Stimulated activated naive CD8-positive, alpha-beta T cell treated with anti-CD3 and anti-CD28 coated beads, Interleukin-15, Interleukin-2, amounts not matched to agents 100 ng/mL and 50 ng/mL, for 24 hours (primary cell): ENCODE measurements around the gene RPL29.

ENCODE experiments used
- H3K27ac Mint-ChIP-seq: one replicate; pipeline ENCODE4 v1.8.0; 2021; ENCODE audit warnings: mild to moderate bottlenecking, mixed read lengths
- H3K27me3 Mint-ChIP-seq: one replicate; pipeline ENCODE4 v1.8.0; 2021; ENCODE audit warnings: mixed read lengths
- H3K36me3 Mint-ChIP-seq: one replicate; pipeline ENCODE4 v1.8.0; 2021; ENCODE audit warnings: low read depth, mixed read lengths
- H3K4me1 Mint-ChIP-seq: one replicate; pipeline ENCODE4 v1.8.0; 2021; ENCODE audit warnings: low read depth, mixed read lengths
- H3K4me3 Mint-ChIP-seq: one replicate; pipeline ENCODE4 v1.8.0; 2021; ENCODE audit warnings: mild to moderate bottlenecking, mixed read lengths
- H3K9me3 Mint-ChIP-seq: one replicate; pipeline ENCODE4 v1.8.0; 2021; ENCODE audit warnings: mixed read lengths

The RPL29 gene

DNA sequence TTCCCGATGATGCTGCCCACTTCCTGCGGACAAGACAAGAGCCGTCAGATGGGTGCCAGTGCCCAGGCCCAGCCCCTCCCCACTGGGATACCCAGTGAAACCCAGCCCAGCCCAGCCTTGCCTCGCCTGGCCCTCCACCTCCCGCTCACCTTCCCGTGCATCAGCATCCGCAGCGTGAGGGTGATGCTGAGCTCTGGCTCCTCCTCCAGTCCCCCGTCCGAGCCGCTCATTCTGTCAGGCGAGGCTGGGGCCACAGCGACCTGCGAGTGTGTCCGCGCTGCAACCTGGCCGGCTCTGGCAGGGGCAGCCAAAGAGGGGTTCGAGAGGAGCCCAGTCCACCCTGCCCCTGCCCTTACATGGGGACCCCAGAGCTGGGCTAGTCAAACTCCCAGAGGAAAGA, 34.7 kb downstream of the RPL29 start:
- peaks cover 4% of the 10 kb centered on the region for H3K36me3 Mint-ChIP-seq
- H3K4me3 Mint-ChIP-seq = no peak overlapping the region
- H3K4me1 Mint-ChIP-seq = peaks cover 5% of the 10 kb centered on the region
- peaks cover 3% of the 10 kb centered on the region for H3K27me3 Mint-ChIP-seq
- no peak overlapping the region for H3K27ac Mint-ChIP-seq
- H3K9me3 Mint-ChIP-seq = no peaks in the 10 kb centered on the region

DNA sequence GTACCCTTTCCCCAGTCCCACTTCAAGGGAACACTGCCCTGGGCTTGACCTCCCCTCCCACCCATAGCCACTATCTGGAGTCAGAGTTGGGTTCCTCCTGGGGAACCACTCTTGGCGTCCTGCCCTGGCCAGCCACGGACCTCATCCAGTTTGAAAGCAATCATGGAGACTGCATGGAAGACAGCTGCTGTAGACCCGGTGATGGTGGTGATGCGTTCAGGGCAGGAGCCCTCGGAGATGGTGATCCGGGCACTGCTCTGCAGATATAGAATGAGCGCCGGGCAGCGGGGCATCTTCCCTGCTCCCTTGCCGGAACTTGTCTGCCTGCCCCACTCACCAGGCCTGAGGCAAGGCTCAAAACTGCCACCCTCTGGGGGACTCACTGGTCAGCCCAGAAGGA, 35.3 kb downstream of the RPL29 start:
- Mint-ChIP-seq H3K4me3 (no peak overlapping the region), H3K36me3 (peaks cover 4% of the 10 kb centered on the region), H3K9me3 (no peaks in the 10 kb centered on the region), H3K4me1 (peaks cover 5% of the 10 kb centered on the region), H3K27ac (no peak overlapping the region), H3K27me3 (peaks cover 3% of the 10 kb centered on the region)

DNA sequence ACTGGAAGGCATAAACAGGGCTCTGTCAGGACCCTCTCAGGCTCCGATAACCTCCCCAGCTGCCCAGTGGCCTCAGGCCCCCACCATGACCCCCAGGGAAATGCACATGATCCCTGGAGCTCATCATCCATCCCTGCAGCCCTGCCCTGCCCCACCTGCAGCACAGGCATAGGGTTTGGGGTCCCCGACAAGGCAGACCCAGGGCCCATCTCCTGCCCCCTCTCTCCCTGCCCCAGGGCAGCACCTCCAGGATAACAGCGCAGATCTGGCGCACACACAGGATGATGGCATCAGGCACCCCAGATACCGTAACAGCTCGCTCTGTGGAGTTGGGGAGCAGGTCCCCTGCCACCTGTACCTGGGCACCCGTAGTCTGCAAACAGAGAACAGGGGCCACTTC, 36.0 kb downstream of the RPL29 start:
- H3K9me3 Mint-ChIP-seq = no peaks in the 10 kb centered on the region
- H3K36me3 Mint-ChIP-seq = peaks cover 4% of the 10 kb centered on the region
- no peak overlapping the region for H3K4me3 Mint-ChIP-seq
- H3K27me3 Mint-ChIP-seq = peaks cover 6% of the 10 kb centered on the region
- H3K4me1 Mint-ChIP-seq = peaks cover 5% of the 10 kb centered on the region
- H3K27ac Mint-ChIP-seq = no peak overlapping the region

DNA sequence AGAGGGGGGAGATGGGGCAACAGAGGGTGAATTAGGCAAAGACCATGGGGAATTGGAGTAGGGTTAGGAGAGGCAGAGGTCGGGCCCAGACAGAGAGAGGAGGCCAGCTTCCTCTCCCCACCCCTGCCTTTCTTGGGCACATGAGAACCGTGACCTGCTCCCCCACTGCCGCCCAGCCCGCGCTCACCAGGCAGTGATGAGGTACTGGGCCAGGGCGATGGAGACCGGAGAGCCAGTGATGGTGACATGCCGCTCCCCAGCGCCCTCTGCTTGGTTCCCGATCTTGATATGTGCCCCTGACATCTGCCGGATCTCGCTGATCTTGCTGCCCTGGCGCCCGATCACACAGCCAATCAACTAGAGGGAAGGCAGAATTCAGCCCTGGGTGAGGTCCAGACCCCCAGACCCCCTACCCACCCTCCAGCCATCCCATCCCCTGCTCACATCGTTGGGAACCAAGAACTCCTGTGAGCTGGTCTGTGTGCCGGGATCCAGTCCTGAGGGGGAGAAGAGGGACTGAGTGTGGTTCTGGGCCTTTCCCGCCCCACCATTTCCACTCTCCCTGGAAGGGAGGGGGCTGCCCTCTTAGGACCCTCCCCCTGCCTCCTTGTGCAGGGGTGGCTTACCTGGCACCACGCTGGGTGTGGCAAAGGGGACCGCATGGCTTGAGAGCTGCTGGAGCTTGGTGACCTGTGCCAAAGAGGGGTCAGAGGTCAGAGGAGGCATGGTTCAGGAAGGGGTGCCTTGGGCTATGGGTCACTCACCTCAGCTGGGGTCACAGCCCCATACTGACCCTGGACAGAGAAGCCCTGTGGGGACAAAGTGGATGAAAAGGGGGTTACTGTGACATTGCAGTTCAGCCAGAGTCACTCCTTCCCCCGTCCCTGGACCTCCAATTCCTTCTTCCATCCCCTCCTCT, 36.8 kb downstream of the RPL29 start:
- Mint-ChIP-seq H3K27ac (no peak overlapping the region), H3K36me3 (peaks cover 4% of the 10 kb centered on the region), H3K27me3 (peaks cover 14% of the 10 kb centered on the region), H3K4me1 (peaks cover 5% of the 10 kb centered on the region), H3K9me3 (no peaks in the 10 kb centered on the region), H3K4me3 (no peak overlapping the region)

DNA sequence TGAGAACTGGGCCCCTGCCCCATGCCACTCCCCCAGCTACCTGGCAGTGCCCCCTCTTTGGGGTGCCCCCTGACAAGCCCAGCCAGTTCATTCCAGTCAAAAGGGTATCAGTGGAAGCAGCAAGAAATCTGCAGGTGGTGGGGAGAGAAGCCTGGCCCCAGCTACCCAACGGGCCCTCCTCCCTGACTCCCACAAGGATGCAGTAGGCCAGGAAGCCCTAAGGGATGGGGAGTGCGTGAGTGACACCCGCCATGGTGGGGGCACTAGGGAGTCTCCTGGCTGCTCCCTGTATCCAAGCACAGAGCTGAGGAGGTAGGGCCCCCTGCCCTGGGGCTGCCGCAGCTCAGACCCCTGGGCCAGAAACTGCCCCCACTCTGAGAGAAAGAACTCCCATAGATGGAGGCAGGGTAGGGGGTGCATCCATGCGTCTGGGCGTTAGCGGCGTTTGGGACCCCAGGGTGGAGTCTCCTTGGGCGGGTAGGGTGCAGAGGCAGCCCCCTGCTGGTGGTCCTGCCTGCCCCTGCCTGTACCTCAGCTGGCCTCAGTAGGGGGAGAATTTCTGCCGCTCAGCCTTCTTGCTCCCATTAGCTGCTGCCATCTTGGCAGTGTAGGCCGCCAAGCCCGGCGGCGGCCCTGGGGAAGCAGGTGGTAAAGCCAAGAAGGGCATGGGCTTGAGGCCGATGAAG, 38.0 kb downstream of the RPL29 start:
- Mint-ChIP-seq H3K27ac (no peak overlapping the region), H3K36me3 (peaks cover 4% of the 10 kb centered on the region), H3K9me3 (no peaks in the 10 kb centered on the region), H3K27me3 (peaks cover 21% of the 10 kb centered on the region), H3K4me1 (peaks cover 5% of the 10 kb centered on the region), H3K4me3 (no peak overlapping the region)

DNA sequence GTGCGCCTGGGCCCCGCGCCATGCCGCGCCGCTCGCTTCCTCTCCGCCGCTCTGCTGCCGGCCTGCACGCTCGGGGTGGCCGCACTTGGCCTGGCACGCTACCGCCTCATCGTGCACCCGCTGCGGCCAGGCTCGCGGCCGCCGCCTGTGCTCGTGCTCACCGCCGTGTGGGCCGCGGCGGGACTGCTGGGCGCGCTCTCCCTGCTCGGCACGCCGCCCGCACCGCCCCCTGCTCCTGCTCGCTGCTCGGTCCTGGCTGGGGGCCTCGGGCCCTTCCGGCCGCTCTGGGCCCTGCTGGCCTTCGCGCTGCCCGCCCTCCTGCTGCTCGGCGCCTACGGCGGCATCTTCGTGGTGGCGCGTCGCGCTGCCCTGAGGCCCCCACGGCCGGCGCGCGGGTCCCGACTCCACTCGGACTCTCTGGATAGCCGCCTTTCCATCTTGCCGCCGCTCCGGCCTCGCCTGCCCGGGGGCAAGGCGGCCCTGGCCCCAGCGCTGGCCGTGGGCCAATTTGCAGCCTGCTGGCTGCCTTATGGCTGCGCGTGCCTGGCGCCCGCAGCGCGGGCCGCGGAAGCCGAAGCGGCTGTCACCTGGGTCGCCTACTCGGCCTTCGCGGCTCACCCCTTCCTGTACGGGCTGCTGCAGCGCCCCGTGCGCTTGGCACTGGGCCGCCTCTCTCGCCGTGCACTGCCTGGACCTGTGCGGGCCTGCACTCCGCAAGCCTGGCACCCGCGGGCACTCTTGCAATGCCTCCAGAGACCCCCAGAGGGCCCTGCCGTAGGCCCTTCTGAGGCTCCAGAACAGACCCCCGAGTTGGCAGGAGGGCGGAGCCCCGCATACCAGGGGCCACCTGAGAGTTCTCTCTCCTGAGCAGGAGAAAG, 39.6 kb downstream of the RPL29 start:
- Mint-ChIP-seq H3K27ac (no peak overlapping the region), H3K9me3 (no peaks in the 10 kb centered on the region), H3K36me3 (peaks cover 4% of the 10 kb centered on the region), H3K4me1 (peaks cover 5% of the 10 kb centered on the region), H3K4me3 (peak overlapping the region; percentile 26), H3K27me3 (peaks cover 21% of the 10 kb centered on the region)

DNA sequence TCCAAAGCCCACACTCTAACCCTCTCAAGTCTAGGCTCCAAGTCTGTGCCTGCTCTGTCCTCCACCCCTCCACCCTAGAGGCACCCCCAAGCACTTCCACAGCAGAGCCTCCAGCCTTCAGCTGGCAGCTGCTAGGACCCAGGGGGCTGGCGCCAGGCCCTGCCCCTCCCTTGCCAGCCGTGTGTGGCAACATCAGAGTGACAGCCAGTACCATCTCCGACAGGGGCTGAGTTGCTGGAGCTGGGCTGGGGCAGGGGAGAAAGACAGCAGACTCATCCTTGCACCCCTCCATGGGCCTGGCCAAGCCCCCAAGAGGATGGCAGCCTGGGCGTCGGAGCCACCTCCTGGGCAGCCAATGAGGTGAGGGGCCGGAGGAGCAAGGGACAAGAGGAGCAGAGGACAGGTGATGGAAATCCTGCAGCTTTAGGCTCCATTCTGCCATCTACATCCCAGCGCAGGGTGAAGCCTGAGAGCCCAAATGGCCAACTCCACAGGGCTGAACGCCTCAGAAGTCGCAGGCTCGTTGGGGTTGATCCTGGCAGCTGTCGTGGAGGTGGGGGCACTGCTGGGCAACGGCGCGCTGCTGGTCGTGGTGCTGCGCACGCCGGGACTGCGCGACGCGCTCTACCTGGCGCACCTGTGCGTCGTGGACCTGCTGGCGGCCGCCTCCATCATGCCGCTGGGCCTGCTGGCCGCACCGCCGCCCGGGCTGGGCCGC, 40.4 kb downstream of the RPL29 start, which contains the start of gene GPR62:
TSS of gene GPR62 (plus strand) at position 207 of the 718 bp plus-strand sequence. CDS start at position 479, 272 bp downstream.
- H3K27ac Mint-ChIP-seq = no peak within 1 kb of the TSS
- H3K4me1 Mint-ChIP-seq = peaks cover 5% of the 10 kb centered on the region
- H3K4me3 Mint-ChIP-seq = no peak within 1 kb of the TSS

DNA sequence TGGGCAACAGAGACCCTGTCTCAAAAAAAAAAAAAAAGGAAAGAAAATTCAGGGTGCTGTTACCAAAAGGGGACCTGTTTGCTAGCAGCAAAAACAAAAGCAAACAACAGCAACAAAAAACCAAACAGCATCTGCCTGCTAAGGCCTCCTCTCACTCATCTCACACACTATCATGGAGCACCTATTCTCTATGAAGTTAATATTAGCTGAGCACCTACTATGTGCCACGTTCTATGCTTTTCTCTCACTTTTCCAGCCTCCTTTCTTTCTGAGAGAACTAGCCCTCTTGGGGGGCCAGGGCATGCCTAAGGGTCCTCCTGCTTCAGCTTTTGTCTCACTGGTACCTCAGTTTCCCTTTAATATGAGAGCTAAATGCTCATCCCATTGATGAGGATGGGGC, 41.0 kb downstream of the RPL29 start:
- Mint-ChIP-seq H3K9me3 (no peaks in the 10 kb centered on the region), H3K27me3 (peaks cover 21% of the 10 kb centered on the region), H3K36me3 (peaks cover 4% of the 10 kb centered on the region), H3K27ac (no peak overlapping the region), H3K4me1 (peaks cover 5% of the 10 kb centered on the region), H3K4me3 (no peak overlapping the region)

More for the DNA sequence above, 40.4 kb downstream of the RPL29 start, which contains the start of gene GPR62:
- Mint-ChIP-seq H3K36me3 (peaks cover 4% of the 10 kb centered on the region), H3K27me3 (peaks cover 21% of the 10 kb centered on the region), H3K9me3 (no peaks in the 10 kb centered on the region)

DNA sequence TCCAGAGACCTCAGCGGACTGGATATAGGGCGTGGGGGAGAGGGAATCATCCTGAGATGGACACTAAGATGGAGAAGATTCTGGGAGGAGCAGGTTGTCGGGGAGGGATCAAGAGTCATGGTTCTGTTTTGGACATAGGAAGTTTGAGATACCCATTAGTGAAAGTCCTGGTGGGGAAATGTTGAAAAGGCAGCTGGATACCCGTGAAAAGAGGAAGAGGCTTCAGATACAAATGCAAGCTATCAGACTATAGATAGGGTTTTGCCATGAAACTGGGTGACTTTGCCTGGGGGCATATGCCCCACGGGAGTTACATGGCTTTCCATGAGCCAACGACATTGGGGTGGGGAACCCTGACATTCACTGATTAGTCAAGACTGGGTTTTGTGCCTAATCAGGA, 41.6 kb downstream of the RPL29 start:
- Mint-ChIP-seq H3K36me3 (peaks cover 4% of the 10 kb centered on the region), H3K4me3 (no peak overlapping the region), H3K27me3 (peaks cover 21% of the 10 kb centered on the region), H3K27ac (no peak overlapping the region), H3K4me1 (peaks cover 5% of the 10 kb centered on the region), H3K9me3 (no peaks in the 10 kb centered on the region)

DNA sequence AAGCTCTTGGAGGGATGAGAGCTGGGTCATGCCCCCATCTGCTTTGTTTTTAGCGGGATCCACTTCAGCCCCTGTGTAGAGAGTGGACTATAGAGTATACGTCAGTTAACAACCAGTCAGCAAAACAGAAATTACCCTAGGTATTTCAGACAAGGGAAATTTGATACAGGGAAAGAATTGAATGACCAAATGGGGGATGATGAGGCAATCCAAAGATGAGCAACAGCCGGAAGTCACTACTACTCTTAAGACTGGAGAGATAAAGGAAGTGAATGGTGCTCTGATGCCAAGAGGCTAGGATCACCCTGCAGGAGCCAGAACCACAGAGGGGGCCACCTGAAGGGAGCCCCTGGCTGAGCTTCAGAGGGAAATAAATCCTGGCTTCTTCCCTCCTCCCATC, 42.2 kb downstream of the RPL29 start:
- Mint-ChIP-seq H3K4me3 (no peak overlapping the region), H3K4me1 (peaks cover 5% of the 10 kb centered on the region), H3K36me3 (peaks cover 4% of the 10 kb centered on the region), H3K9me3 (no peaks in the 10 kb centered on the region), H3K27ac (no peak overlapping the region), H3K27me3 (peaks cover 21% of the 10 kb centered on the region)

DNA sequence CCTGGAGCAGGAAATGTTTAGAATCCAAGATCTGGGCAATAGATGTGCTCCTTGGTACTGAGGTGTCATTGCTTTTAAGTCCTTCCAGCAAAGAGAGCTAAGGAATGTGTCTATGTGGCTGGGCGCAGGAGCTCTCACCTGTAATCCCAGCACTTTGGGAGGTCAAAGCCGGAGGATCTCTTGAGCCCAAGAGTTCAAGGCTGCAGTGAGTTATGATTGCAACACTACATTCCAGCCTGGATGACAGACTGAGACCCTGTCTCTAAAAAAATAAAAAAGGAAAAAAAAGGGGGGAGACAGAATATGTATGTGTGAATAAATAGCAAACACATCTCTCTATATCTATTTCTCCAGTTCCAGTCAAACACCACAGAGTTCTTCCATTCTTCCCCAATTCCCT, 44.8 kb downstream of the RPL29 start:
- H3K36me3 Mint-ChIP-seq = no peaks in the 10 kb centered on the region
- no peak overlapping the region for H3K4me3 Mint-ChIP-seq
- peaks cover 18% of the 10 kb centered on the region for H3K27me3 Mint-ChIP-seq
- H3K27ac Mint-ChIP-seq = no peak overlapping the region
- H3K9me3 Mint-ChIP-seq = no peaks in the 10 kb centered on the region
- no peaks in the 10 kb centered on the region for H3K4me1 Mint-ChIP-seq

DNA sequence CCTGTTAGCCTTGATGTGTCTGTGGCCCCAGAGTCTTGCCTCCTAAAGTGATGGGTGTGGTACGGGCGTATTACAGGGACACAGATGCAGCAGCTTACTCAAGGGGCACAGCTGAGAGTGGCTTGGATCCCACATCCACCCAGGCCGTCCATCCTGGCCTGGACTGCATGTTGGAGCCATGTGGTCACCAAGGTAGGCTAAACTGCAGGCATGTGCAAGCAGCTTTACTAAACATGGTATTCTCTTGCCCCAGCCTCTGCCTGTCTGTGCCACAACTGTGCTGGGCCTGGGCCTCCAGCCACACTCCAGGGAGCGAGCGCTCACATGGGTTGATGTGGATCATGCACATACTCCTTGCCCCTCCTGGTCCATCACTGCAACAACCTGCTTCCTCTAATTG, 46.6 kb downstream of the RPL29 start:
- H3K4me3 Mint-ChIP-seq = no peak overlapping the region
- H3K4me1 Mint-ChIP-seq = no peaks in the 10 kb centered on the region
- no peak overlapping the region for H3K27ac Mint-ChIP-seq
- H3K27me3 Mint-ChIP-seq = peaks cover 9% of the 10 kb centered on the region
- no peaks in the 10 kb centered on the region for H3K9me3 Mint-ChIP-seq
- H3K36me3 Mint-ChIP-seq = no peaks in the 10 kb centered on the region

DNA sequence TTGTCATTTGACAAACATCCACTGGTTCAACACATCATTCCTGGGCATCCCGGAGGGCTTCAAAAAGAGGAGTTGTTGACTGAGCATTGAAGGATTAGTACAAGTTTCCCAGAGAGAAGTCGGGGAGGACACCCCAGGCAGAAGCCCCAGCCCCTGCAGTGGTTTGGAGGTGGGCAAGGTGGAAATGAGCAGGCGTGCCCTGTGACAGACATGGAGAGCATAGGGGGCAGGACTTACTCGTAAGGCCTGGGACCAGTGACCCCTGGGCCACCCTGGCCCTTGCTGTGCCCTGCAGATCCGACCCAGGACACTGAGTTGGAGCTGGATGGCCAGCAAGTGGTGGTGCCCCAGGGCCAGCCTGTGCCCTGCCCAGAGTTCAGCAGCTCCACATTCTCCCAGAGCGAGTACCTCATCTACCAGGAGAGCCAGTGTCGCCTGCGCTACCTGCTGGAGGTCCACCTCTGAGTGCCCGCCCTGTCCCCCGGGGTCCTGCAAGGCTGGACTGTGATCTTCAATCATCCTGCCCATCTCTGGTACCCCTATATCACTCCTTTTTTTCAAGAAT, 47.6 kb downstream of the RPL29 start:
- H3K27me3 Mint-ChIP-seq = no peaks in the 10 kb centered on the region
- H3K27ac Mint-ChIP-seq = no peak overlapping the region
- H3K4me1 Mint-ChIP-seq = peaks cover under 1% of the 10 kb centered on the region
- no peaks in the 10 kb centered on the region for H3K36me3 Mint-ChIP-seq
- no peaks in the 10 kb centered on the region for H3K9me3 Mint-ChIP-seq
- no peak overlapping the region for H3K4me3 Mint-ChIP-seq
